Cardiac fibroblast (primary cell): ENCODE results near the gene CLCN5.

Experiments
- DNase-seq, 2 donors: peaks; one replicate each; pipeline versions ENCODE4 v3.0.0 to v3.0.0-alpha.2; 2010; ENCODE audit warnings: low read depth in 2 of 2
- H3K4me3 ChIP-seq, 2 donors: replicated peaks in 1 of 2; 1 replicate in 1 of 2; 2 replicates in 1 of 2; pipeline ENCODE4 v1.5.1; 2011; ENCODE audit warnings: low read depth in 2 of 2, low read length in 2 of 2, mild to moderate bottlenecking in 2 of 2, moderate library complexity in 1 of 2
- CTCF ChIP-seq: IDR thresholded peaks from one replicate; pipeline ENCODE4 v1.5.1; 2011; ENCODE audit warnings: low read depth, mild to moderate bottlenecking, low read length, inconsistent platforms

Gene CLCN5

GRCh38 chrX:49977319-49978090 lies 55.1 kb downstream of the CLCN5 start:
- TF ChIP-seq CTCF: no peak
- no peak for DNase-seq
- no peak overlapping the region for H3K4me3 ChIP-seq

GRCh38 chrX:49978176-49978575 lies 55.8 kb downstream of the CLCN5 start:
- TF ChIP-seq CTCF: no peak
- peak; percentile 23 to 37 for DNase-seq
- H3K4me3 ChIP-seq: no peak overlapping the region

GRCh38 chrX:49986058-49986457 lies 63.7 kb downstream of the CLCN5 start:
- no peak overlapping the region for H3K4me3 ChIP-seq
- DNase-seq: no peak
- TF ChIP-seq CTCF: no peak

GRCh38 chrX:49987651-49988050 lies 65.3 kb downstream of the CLCN5 start:
- DNase-seq: no peak
- no peak overlapping the region for H3K4me3 ChIP-seq
- TF ChIP-seq CTCF: no peak

- TF ChIP-seq CTCF: no peak
- DNase-seq: no peak
- H3K4me3 ChIP-seq: no peak overlapping the region
These were observed 65.7 kb downstream of the CLCN5 start for GRCh38 chrX:49988143-49988542.

GRCh38 chrX:49991758-49992157 lies 69.4 kb downstream of the CLCN5 start:
- no peak for TF ChIP-seq CTCF
- DNase-seq: no peak
- H3K4me3 ChIP-seq: no peak overlapping the region

- DNase-seq: peak; percentile 17 to 26
- no peak for TF ChIP-seq CTCF
- no peak overlapping the region for H3K4me3 ChIP-seq
These were observed 70.5 kb downstream of the CLCN5 start for GRCh38 chrX:49992853-49993252.
